GM12878 (cell line): ENCODE data around the gene SHFL. TPM values are rescaled to one million over a fixed set of nuclear protein-coding genes. Genes with fewer than 3 reads are reported as not detected.

Experiments
- ATAC-seq: fragments of 200-7000 bp; cut with Tn5 transposase; 3 replicates; pipeline ENCODE4 v1.9.1; 2020; ENCODE audit warnings: mild to moderate bottlenecking, moderate library complexity
- BruUV-seq: library from RNA; stranded (reverse); fragments of 400-500 nt; replicated peaks from 2 replicates; lab custom pipeline; 2021; lab: Mats Ljungman, UMichigan
- CTCF ChIA-PET: fragments of 300-600 bp; sonication (Branson Sonifier 250); formaldehyde crosslinking; extraction: SDS; loops from one replicate; lab custom pipeline; 2021; ENCODE audit warnings: inconsistent platforms; lab: Yijun Ruan, JAX
- POLR2A ChIA-PET: fragments of 350-600 bp; formaldehyde crosslinking; extraction: SDS; loops from one replicate; lab custom pipeline; 2021; ENCODE audit warnings: inconsistent platforms; lab: Charles Lee
- RAD21 ChIA-PET: fragments of 300-600 bp; sonication (Branson Sonifier 250); formaldehyde crosslinking; loops from one replicate; lab custom pipeline; 2023; ENCODE audit warnings: antibody characterized with exemption; ENCODE audit not compliant: unreplicated experiment; lab: Charles Lee
- SMC1A ChIA-PET: fragments of 300-600 bp; sonication (Branson Sonifier 250); formaldehyde crosslinking; loops from one replicate; lab custom pipeline; 2023; ENCODE audit not compliant: unreplicated experiment, uncharacterized antibody; lab: Charles Lee
- DNase-seq: peaks from one replicate; pipeline ENCODE4 v3.0.0-alpha.2; 2011; ENCODE audit warnings: low read depth, low spot score
- FAIRE-seq: peaks from 3 replicates; lab custom pipeline; 2011; peaks lifted over from hg19 to GRCh38; lab: Jason Lieb, UNC
- H2AFZ ChIP-seq: 2 replicates; pipeline ENCODE4 v1.6.0; 2011; ENCODE audit warnings: low read depth, low read length, control low read depth; ENCODE audit not compliant: control insufficient read depth
- H3K27ac ChIP-seq: 2 replicates; pipeline ENCODE4 v1.5.1; 2011; ENCODE audit warnings: control low read depth; ENCODE audit not compliant: control insufficient read depth, insufficient read depth
- H3K27me3 ChIP-seq, 2 experiments: replicated peaks in 1 of 2; 2 replicates each; pipeline versions ENCODE4 v1.6.0 to v1.6.1; 2011; ENCODE audit warnings: low read length in 1 of 2; ENCODE audit not compliant: control insufficient read depth in 2 of 2, insufficient read depth in 2 of 2
- H3K36me3 ChIP-seq, 2 experiments: 2 replicates each; pipeline ENCODE4 v1.5.1; 2011; ENCODE audit warnings: low read length in 1 of 2; ENCODE audit not compliant: control insufficient read depth in 2 of 2, insufficient read depth in 2 of 2
- H3K4me1 ChIP-seq: 2 replicates; pipeline ENCODE4 v1.6.1; 2011; ENCODE audit warnings: mild to moderate bottlenecking, low read length, moderate library complexity, mixed read lengths; ENCODE audit not compliant: control insufficient read depth, insufficient read depth
- H3K4me2 ChIP-seq: 2 replicates; pipeline ENCODE4 v1.6.0; 2011; ENCODE audit warnings: control low read depth; ENCODE audit not compliant: control insufficient read depth, insufficient read depth
- H3K4me3 ChIP-seq: fragments of 200-600 bp; sonication (generic); 2 replicates; pipeline ENCODE4 v1.5.1; 2016
- H3K79me2 ChIP-seq: 2 replicates; pipeline ENCODE4 v1.6.0; 2011; ENCODE audit warnings: low read length; ENCODE audit not compliant: control insufficient read depth, insufficient read depth
- H3K9ac ChIP-seq: 2 replicates; pipeline ENCODE4 v1.8.0; 2011; ENCODE audit warnings: low read length, control low read depth, mixed read lengths; ENCODE audit not compliant: control insufficient read depth, insufficient read depth
- H3K9me3 ChIP-seq: replicated peaks from 3 replicates; pipeline ENCODE4 v1.5.1; 2011; ENCODE audit warnings: mild to moderate bottlenecking, low read length; ENCODE audit not compliant: control insufficient read depth, insufficient read depth
- H4K20me1 ChIP-seq: 2 replicates; pipeline ENCODE4 v1.6.0; 2011; ENCODE audit not compliant: control insufficient read depth, insufficient read depth
- BMI1 ChIP-seq: fragments of 450-650 bp; IDR thresholded peaks from 2 replicates; pipeline ENCODE4 v1.6.1; 2016; ENCODE audit warnings: mild to moderate bottlenecking, moderate library complexity, borderline replicate concordance
- CREM ChIP-seq: IDR thresholded peaks from 2 replicates; pipeline ENCODE4 v1.6.1; 2014; ENCODE audit warnings: antibody characterized with exemption, low read depth
- NFYB ChIP-seq: IDR thresholded peaks from 2 replicates; pipeline ENCODE4 v1.6.1; 2011; ENCODE audit warnings: low read depth, mild to moderate bottlenecking, low read length, improper control_type of control experiment, moderate library complexity; ENCODE audit not compliant: insufficient read depth
- WGBS: methylation state at CpG from one replicate; pipeline ENCODE4 v1.1.6; 2016; ENCODE audit warnings: low lambda C conversion rate; ENCODE audit not compliant: insufficient replicate concordance, insufficient coverage; ENCODE audit errors: missing lambda C conversion rate; 5-methylcytosine and 5-hydroxymethylcytosine counted together
- in situ Hi-C: fragments of 300-500 bp; cut with MboI; formaldehyde crosslinking; loops from 9 replicates; pipeline ENCODE4 v1.14.3; 2018; ENCODE audit warnings: mixed read lengths
- intact Hi-C: fragments of 100-400 bp; cut with micrococcal nuclease; formaldehyde crosslinking; loops from one replicate; pipeline ENCODE4 v1.14.2; 2022; ENCODE audit not compliant: unreplicated experiment
- polyA plus RNA-seq, 11 experiments: library from polyadenylated mRNA; depleted of rRNA in 4 of 11; unstranded in 6 of 11; stranded (reverse) in 5 of 11; fragments of >200 nt; fragmentation: Nextera tagmentation in 4 of 11; fragmentation: Illumina TruSeq in 1 of 11; extraction: Ambion mirVana in 4 of 11; extraction: Trizol in 1 of 11; gene quantifications; 1 replicate in 1 of 11; 2 replicates in 10 of 11; pipeline versions ENCODE4 v1.2.1 to v1.2.3, GENCODE V29; 2011 to 2016; ENCODE audit warnings: inconsistent platforms in 2 of 11, missing spikeins in 2 of 11, low read depth in 1 of 11
- total RNA-seq, 4 experiments: library from RNA; depleted of rRNA in 3 of 4; stranded (reverse); fragments of >200 nt in 3 of 4; fragmentation: Illumina TruSeq in 1 of 4; extraction: Trizol in 1 of 4; gene quantifications; 2 replicates each; pipeline versions ENCODE4 v1.2.1 to v1.2.3, GENCODE V29; 2013 to 2021
- TF ChIP-seq, protein P1 (sequence below): fragments of 450-650 bp; IDR thresholded peaks from 2 replicates; pipeline ENCODE4 v1.6.1; 2018; ENCODE audit warnings: mild to moderate bottlenecking, low read depth, moderate library complexity; ENCODE audit not compliant: partially characterized antibody

SHFL gene
- total and polyA plus RNA-seq, 10 of the 15 experiments (the other 5 are each of a cell fraction or from before 2014, with no cell fraction given): 8.0 to 83.8 (median 40.7) TPM

DNA sequence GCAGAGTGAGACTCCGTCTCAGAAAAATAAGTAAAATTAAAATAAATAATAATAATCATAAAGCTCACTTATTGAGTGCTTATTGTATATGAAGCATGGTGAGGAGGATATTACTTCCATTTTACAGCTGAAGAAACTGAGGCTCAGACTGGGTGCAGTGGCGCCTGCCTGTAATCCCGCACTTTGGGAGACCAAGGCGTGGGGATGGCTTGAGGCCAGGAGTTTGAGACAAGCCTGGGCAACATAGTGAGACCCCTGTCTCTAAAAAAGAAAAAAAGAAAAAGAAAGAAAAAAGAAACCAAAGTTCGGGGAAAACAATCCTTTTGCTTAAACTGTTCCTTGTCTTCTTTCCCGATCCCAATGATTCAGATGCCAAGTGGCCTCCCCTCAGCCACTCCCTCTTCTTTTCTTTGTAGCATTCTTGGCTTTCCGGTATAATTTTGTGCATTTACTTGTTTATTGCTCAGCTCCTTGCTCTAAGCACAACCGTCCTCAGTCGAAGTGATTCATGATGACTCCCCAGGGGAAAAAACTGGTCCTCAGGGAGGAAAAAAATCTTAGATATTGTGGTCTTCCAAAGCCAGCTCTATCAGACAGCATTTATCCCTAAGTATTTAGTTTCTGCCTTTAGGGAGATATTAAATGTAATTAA lies 34.5 kb downstream of the SHFL start:
- ChIA-PET CTCF (interaction anchor here (0.6 to 4.9 kb wide), 8 partner anchors 9 to 751 kb away, joined by 3 to 39 read pairs (median 5); partner anchors contain the start of genes P2RY11 and PPAN), SMC1A (interaction anchor here (1.1 kb wide), 1 partner anchor 130 kb away, joined by 3 read pairs; no protein-coding TSS in a partner anchor)
- WGBS: 51% methylated on average over 9 of the region's 9 CpGs
- 0 out of 2 replicates have a peak, but pooled peaks cover 2% of the 10 kb centered on the region for H3K4me1 ChIP-seq
- DNase-seq: no peak
- H3K4me2 ChIP-seq: no peak overlapping the region
- intact Hi-C loops: loop anchor here (5.0 kb wide), 1 partner anchor 132 kb away; the partner anchor contains the start of gene MRPL4
- no peak overlapping the region for H3K27ac ChIP-seq
- H3K4me3 ChIP-seq: no peak overlapping the region
- H3K9ac ChIP-seq: no peak overlapping the region
- in situ Hi-C loops: no loop called here
- TF ChIP-seq, protein P1, sequence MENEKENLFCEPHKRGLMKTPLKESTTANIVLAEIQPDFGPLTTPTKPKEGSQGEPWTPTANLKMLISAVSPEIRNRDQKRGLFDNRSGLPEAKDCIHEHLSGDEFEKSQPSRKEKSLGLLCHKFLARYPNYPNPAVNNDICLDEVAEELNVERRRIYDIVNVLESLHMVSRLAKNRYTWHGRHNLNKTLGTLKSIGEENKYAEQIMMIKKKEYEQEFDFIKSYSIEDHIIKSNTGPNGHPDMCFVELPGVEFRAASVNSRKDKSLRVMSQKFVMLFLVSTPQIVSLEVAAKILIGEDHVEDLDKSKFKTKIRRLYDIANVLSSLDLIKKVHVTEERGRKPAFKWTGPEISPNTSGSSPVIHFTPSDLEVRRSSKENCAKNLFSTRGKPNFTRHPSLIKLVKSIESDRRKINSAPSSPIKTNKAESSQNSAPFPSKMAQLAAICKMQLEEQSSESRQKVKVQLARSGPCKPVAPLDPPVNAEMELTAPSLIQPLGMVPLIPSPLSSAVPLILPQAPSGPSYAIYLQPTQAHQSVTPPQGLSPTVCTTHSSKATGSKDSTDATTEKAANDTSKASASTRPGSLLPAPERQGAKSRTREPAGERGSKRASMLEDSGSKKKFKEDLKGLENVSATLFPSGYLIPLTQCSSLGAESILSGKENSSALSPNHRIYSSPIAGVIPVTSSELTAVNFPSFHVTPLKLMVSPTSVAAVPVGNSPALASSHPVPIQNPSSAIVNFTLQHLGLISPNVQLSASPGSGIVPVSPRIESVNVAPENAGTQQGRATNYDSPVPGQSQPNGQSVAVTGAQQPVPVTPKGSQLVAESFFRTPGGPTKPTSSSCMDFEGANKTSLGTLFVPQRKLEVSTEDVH: no peak
- TF ChIP-seq BMI1 (no peak), CREM (no peak), NFYB (no peak)
- TF ChIP-seq, all 136 proteins: peak for 0
- RAD21 ChIA-PET: interaction anchor here (0.6 to 1.7 kb wide), 2 partner anchors 129 to 1226 kb away, joined by 3 to 6 read pairs; partner anchors contain the start of gene CCDC159
- H3K36me3 ChIP-seq: peaks cover 4 to 15% of the 10 kb centered on the region in 2 experiments; a peak in 3 of 4 replicates
- no peak overlapping the region for H2AFZ ChIP-seq
- H3K79me2 ChIP-seq: peaks cover 17% of the 10 kb centered on the region
- POLR2A ChIA-PET: interaction anchor here (0.7 kb wide), 1 partner anchor 9 kb away, joined by 3 read pairs; the partner anchor contains the start of gene P2RY11
- BruUV-seq: no TSS peak
- ATAC-seq (no peak), FAIRE-seq (no peak)
- H3K27me3 ChIP-seq: no peaks in the 10 kb centered on the region
- H3K9me3 ChIP-seq: no peaks in the 10 kb centered on the region
- no peaks in the 10 kb centered on the region for H4K20me1 ChIP-seq
